M059J (cell line): ENCODE measurements around the gene HIBCH. TPM values are rescaled to one million over a fixed set of nuclear protein-coding genes. Genes with fewer than 3 reads are reported as not detected.
"Not testable (repeated sequence)": the region's sequence is repeated elsewhere in the genome, so short reads cannot be mapped to it uniquely, and the experiment has no call there.

Experiments used
- DNase-seq: peaks from one replicate; pipeline ENCODE4 v3.0.0-alpha.2; 2012; ENCODE audit warnings: low read depth
- total RNA-seq: library from RNA; depleted of rRNA; stranded (reverse); fragments of >200 nt; shearing (Covaris generic); gene quantifications from 2 replicates; pipeline ENCODE4 v1.2.3, GENCODE V29; 2014; rRNA removed

Gene HIBCH
- total RNA-seq, 1 experiment from 2014 or later = 17.2 TPM

DNA sequence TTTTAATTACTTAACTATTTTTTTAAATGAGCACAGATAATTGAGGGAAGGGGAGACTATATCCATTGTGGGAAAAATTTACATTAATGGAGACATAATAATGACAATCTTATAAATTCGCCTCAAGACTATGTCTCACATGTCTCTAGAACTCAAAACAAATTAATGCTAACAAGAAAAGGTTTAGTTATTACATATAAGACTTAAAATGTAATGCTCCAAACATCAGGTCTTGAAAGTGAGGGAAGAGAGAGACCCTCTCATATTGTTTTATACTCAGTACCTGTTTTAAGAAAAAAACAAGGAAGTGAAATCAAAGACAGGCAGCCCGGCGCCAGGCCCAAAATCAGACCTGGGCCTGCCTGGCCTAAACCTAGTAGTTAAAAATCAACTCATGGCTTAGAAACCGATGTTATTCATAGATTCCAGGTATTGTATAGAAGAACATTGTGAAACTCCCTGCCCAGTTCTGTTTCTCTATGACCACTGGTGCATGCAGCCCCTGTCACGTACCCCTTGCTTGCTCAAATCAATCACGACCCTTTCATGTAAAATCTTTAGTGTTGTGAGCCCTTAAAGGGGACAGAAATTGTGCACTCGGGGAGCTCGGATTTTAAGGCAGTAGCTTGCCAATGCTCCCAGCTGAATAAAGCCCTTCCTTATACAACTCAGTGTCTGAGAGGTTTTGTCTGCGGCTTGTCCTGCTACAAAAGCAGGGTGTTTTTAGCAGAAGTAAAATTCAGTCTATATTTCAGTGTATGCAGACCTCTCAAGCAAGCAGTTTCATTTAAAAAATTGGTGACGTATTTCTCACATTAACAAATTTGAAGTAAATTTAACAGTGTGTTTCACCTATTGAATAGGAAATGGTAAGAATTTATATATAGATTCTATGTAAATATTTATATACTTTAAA lies 161.8 kb downstream of the HIBCH start:
- not testable (repeated sequence) for DNase-seq

DNA sequence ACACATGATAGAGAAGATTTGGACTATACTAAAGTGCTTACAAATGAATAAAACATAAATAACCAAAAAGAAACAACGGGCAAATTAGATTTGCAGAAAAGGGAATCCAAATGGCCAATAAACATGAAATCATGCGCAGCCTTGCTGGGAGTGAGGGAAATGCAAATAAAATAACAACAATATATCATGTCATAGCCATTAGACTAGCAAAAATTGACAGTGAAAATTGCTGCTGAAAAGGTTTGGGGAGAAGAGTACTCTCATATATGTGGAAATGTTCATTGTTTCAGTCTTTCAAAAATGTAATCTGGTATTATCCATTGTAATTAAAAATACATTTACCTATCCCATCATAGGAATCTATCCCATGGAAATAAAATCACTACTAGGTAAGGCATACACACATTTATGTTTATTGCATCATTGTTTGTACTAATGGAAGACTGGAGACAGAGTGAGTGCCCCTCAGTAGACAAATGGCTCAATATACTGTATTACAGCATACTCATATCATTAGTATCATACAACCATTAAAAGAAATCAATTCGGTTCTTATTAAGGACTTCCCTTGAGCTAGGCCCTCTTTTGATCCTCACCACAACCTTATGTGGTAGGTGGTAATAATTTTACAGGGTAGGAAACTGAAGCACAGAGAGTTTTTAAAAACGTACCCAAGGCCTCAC lies 163.0 kb downstream of the HIBCH start:
- DNase-seq = no peak

Other genes with a start within 250 kb of the HIBCH start
- gene INPP1, start 23.8 kb upstream of the HIBCH start, total RNA-seq = 6.6 and 12.0 TPM in 2 replicates
- 25.7 and 27.4 TPM in 2 replicates for gene MFSD6, start 88.5 kb upstream of the HIBCH start, total RNA-seq
- gene NEMP2, start 214.9 kb upstream of the HIBCH start, total RNA-seq = 4.4 and 9.5 TPM in 2 replicates